Urinary bladder (tissue), 4 donors: ENCODE measurements around the gene TMEM163. TPM values are rescaled to one million over a fixed set of nuclear protein-coding genes. Genes with fewer than 3 reads are reported as not detected.
"Not testable (repeated sequence)": the region's sequence is repeated elsewhere in the genome, so short reads cannot be mapped to it uniquely, and the experiment has no call there.

ENCODE experiments used
- DNase-seq: peaks from one replicate; pipeline ENCODE4 v3.0.0-alpha.2; 2015; ENCODE audit errors: extremely low spot score
- H3K27ac ChIP-seq: one replicate; pipeline ENCODE4 v1.5.1; 2013; ENCODE audit warnings: low read depth, mild to moderate bottlenecking, moderate library complexity
- H3K36me3 ChIP-seq: one replicate; pipeline ENCODE4 v1.6.1; 2013; ENCODE audit warnings: mild to moderate bottlenecking, moderate library complexity; ENCODE audit not compliant: insufficient read depth
- H3K4me1 ChIP-seq: one replicate; pipeline ENCODE4 v1.6.1; 2013; ENCODE audit warnings: mild to moderate bottlenecking, moderate library complexity; ENCODE audit not compliant: insufficient read depth
- H3K4me3 ChIP-seq: one replicate; pipeline ENCODE4 v1.5.1; 2013; ENCODE audit warnings: low read depth, low read length
- WGBS: extraction: QIAGEN DNeasy Blood & Tissue Kit; methylation state at CpG from one replicate; pipeline ENCODE4 v1.1.7; 2013; 5-methylcytosine and 5-hydroxymethylcytosine counted together
- polyA plus RNA-seq: library from polyadenylated mRNA; stranded (reverse); fragments of 200-250 nt; gene quantifications from one replicate; pipeline ENCODE4 v1.2.3, GENCODE V29; 2013
- total RNA-seq: library from RNA; depleted of rRNA; stranded (reverse); fragments of >200 nt; gene quantifications from one replicate; pipeline ENCODE4 v1.2.3, GENCODE V29; 2014
- donor health status: healthy with polysubstance abuse.
- donor health status: healthy.

The TMEM163 gene
- total and polyA plus RNA-seq, 2 donors: 1.6 to 2.4 TPM

DNA sequence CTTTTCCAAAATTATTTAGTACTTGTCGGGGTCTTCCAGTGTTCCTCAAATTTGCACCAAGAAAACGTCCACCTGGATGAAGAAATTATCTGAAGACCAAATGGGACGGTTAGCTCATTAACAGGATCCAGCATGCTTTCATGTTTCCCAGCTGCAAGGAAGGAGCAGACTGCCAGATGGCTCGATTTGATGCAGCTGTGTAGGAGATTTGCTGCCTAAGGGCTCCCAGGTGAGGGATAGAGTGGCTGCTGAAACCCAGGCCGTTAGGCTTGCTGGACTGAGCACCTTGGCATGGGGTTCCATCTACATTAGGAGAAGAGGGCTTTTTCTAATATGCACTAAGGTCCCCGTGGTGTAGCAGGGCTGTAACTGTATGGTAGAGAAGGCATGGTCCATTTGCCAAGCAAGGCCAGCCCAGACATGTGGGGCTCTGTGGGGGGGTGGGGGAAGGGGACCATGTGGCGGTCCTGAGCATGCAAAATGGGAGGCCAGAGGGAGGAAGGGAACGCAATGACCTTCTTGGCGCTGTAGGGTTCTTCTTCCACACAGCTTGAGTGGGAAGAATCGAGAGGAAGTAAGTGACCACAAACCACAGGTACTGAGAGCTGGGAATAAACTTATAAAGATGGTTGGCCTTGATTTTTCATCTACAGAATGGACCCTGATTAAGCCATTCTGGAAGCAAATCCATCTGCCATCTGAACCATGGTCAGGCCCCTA, 144.0 kb downstream of the TMEM163 start:
- Histone ChIP-seq H3K4me3 (no peak overlapping the region), H3K36me3 (no peaks in the 10 kb centered on the region), H3K27ac (no peak overlapping the region), H3K4me1 (no peaks in the 10 kb centered on the region)
- no peak for DNase-seq
- WGBS: 69% methylated on average over 10 of the region's 10 CpGs

DNA sequence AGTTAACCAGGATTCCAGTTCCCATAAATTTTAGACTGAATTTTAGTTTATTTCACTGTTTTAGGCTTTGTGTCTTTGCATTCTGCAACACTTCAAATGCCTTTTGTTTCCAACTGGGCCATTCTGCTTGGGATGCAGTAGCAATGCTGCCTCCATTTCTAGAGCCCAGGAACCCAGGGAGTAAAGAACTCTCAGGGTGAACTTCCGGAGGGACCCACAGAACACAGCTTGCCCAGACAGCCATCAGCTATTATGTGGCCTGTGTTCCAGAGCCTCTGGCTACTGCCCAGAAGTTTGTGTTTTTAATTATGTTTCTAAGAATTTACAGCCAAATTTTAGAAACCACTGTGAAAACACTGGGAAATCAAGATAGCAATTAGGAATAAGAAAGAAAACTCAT, 145.1 kb downstream of the TMEM163 start:
- H3K4me1 ChIP-seq: no peaks in the 10 kb centered on the region
- no peak overlapping the region for H3K27ac ChIP-seq
- no peak overlapping the region for H3K4me3 ChIP-seq
- WGBS: 78% methylated on average over 1 of the region's 1 CpG
- DNase-seq: no peak
- no peaks in the 10 kb centered on the region for H3K36me3 ChIP-seq

DNA sequence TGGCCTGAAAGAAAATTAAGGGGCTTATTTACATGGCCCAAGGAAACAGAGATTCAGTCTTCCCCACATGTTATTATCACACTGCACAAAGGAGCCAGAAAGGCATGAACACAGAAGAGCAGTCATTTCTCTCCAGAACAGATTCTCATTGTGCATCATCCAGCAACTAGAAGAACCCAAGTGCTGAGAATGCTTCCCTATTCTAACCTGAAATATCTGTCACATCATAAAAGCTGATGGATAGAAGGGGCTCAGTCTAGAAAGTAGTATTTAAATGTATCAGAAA, 145.8 kb downstream of the TMEM163 start:
- H3K4me1 ChIP-seq: no peaks in the 10 kb centered on the region
- H3K4me3 ChIP-seq: no peak overlapping the region
- no peak for DNase-seq
- H3K36me3 ChIP-seq: no peaks in the 10 kb centered on the region
- H3K27ac ChIP-seq: no peak overlapping the region

DNA sequence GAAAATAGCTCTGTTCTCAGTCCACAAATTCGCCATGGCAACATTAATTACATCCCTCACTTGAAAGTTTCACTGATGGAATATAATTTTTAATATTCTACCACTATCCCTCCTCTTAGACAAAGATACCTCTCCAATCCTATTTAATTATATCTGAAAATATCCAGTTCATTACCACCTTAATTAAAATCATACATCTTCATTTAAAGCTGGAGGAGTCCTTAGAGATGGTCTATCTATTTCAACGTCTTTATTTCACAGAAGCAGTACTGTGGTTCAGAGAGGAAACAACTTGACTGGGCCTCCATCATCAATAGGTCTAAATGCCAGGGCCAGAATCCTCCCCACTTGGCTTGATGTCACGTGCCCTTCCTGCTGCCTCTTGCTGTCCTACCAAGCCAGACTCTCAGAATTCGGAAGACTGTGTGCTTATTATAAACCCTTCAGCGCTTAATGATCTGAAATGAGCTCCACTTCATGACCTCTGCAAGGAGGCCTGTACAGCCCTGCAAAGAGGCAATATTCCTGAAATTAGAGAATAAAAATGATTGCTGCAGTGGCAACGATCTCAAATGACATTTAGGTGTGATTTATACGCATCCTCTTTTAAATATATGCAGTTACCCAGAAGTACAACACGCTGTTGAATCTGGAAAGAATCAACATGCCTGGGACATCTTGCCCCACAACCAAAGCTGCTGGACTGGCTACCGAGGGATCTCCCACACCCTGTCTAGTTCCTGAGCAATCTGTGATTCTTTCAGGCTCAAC, 146.3 kb downstream of the TMEM163 start:
- Histone ChIP-seq H3K36me3 (no peaks in the 10 kb centered on the region), H3K4me3 (no peak overlapping the region), H3K4me1 (no peaks in the 10 kb centered on the region), H3K27ac (no peak overlapping the region)
- 64% methylated on average over 9 of the region's 9 CpGs for WGBS
- no peak for DNase-seq

DNA sequence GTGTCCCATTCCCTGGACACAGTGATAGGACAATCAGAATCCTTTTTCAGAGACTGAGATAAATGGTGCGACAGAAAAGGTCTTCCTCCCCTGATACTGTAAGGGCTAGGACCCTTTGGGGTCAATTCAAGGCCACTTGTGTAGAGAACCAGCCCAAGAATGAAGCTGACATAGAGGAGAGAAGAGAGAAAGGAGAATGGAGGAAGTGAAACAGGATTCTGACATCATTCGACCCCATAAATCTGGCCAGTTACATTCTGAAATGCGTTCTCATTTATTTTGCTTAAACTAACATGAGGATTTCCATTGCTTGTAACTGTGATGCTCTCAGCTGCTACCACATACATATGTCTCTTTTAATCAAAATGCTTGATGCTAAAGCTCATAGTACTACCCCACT, 148.1 kb downstream of the TMEM163 start:
- H3K4me3 ChIP-seq: no peak overlapping the region
- no peak for DNase-seq
- no peaks in the 10 kb centered on the region for H3K4me1 ChIP-seq
- no peak overlapping the region for H3K27ac ChIP-seq
- WGBS: 47% methylated on average over 3 of the region's 3 CpGs
- no peaks in the 10 kb centered on the region for H3K36me3 ChIP-seq

DNA sequence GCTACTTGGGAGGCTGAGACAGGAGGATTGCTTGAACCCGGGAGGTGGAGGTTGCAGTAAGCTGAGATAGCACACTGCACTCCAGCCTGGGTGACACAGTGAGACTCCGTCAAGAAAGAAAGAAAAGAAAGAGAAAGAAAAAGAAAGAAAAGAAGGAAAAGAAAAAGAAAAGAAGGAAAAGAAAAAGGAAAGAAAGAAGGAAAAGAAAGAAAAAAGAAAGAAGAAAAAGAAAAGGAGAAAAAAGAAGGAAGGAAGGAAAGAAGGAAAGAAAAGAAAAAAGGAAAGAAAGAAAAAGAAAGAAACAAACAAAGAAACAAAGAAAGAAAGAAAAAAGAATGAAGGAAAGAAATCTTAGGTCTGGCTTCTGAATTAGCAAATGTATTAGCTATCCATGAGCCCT, 150.4 kb downstream of the TMEM163 start:
- H3K4me3 ChIP-seq: no peak overlapping the region
- no peaks in the 10 kb centered on the region for H3K4me1 ChIP-seq
- no peaks in the 10 kb centered on the region for H3K36me3 ChIP-seq
- no peak overlapping the region for H3K27ac ChIP-seq
- DNase-seq: no peak
- WGBS: 95% methylated on average over 2 of the region's 2 CpGs

DNA sequence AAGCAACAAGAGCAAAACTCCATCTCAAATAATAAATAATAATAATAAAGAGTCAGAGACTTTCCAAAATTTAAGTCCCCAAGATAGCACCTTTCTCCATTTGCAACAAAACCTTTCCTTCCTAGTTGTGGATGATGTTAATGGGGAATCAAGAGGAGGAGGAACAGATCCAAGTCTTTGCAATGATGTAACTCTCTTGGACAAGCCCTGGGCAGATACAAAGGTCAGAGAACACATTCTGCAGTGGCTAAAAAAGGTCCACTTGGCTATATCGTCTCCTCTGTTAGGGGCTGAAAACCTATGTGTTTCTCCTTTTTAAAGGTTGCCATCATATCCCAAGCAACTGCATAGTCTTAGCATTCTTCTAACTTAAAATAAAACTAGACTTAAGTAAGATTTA, 151.1 kb downstream of the TMEM163 start:
- WGBS: 96% methylated on average over 1 of the region's 1 CpG
- Histone ChIP-seq H3K4me3 (no peak overlapping the region), H3K4me1 (no peaks in the 10 kb centered on the region), H3K36me3 (no peaks in the 10 kb centered on the region), H3K27ac (no peak overlapping the region)
- DNase-seq: no peak

DNA sequence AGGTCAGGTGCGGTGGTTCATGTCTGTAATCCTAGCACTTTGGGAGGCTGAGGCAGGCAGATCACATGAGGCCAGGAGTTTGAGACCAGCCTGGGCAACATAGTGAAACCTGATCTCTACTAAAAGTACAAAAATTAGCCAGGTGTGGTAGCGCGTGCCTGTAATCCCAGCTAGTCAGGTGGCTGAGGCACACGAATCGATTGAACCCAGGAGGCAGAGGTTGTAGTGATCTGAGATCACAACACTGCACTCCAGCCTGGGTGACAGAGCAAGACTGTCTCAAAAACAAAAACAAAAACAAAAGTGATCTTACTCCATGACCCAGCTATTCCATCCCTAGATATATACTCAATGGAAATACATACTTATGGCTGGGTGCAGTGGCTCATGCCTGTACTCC, 153.8 kb downstream of the TMEM163 start:
- not testable (repeated sequence) for H3K36me3 ChIP-seq, H3K4me3 ChIP-seq, H3K27ac ChIP-seq, H3K4me1 ChIP-seq, DNase-seq
- WGBS: 76% methylated on average over 5 of the region's 5 CpGs

DNA sequence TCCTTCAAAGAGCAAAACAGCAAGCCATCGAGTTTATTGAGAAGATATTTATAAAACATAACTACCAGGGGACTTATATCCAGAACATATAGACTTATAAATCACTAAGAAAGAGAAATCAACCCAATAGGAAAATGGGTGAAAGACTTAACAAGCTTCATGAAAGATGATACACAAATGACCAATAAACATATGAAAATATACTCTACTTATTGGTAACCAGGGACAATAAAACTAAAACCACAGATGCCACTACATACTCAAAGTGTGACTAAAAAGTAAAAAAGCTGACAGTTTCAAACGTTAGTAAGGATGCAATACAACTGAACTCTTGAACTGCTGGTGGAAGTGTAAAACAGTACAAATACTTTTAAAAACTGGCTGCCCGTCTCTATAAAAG, 154.3 kb downstream of the TMEM163 start:
- no peak for DNase-seq
- H3K36me3 ChIP-seq: no peaks in the 10 kb centered on the region
- H3K4me3 ChIP-seq: no peak overlapping the region
- H3K27ac ChIP-seq: no peak overlapping the region
- WGBS: 43% methylated on average over 3 of the region's 3 CpGs
- H3K4me1 ChIP-seq: no peaks in the 10 kb centered on the region

DNA sequence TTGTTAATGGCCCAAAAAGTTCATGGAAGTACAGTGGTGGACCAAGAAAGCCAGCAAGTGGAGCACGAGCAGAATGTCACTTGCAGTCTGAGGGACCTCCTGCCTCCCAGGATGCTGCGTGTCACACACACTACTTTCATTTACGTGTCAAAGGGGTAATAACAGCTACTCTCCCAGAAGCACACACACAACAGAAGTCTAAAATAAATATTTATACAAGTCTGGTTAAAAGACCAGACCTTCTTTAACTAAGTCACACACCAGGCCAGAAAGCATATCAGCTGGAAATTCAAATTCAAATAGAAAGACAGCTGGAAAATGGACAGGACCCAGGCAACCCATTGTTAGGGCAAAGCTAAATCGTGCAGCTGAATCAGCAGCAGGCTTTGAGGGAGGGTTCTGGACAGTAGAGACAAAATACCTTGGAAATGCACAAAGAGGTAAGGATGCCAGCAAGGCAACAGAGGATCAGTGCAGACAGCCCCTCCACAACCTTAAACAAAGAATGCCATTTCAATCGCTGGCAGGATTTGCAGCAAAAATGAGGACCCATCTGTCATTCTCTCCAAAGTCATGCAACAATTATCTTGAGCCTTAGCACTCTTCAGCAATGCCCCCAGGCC, 160.5 kb downstream of the TMEM163 start:
- no peak overlapping the region for H3K27ac ChIP-seq
- WGBS: 42% methylated on average over 5 of the region's 5 CpGs
- H3K36me3 ChIP-seq: no peaks in the 10 kb centered on the region
- H3K4me1 ChIP-seq: no peaks in the 10 kb centered on the region
- DNase-seq: no peak
- no peak overlapping the region for H3K4me3 ChIP-seq

DNA sequence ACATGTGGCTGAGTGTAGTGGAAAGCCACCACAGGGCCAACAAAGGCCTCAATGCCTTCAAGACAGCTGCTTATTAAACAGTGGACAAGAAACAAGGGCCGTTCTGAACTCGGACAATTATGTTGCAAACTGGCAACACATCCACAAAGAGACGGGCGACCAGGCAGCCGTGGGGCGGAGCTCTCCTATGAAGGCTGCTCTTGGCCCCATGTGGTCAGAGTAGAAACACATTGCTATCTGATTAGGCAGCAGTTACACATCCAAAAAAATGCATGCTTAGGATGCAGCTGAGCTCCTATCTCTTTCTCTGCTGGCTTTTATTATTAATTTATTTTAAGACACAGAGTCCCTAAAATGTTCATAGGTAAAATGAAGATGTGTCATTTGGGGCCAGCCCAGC, 163.4 kb downstream of the TMEM163 start:
- Histone ChIP-seq H3K27ac (no peak overlapping the region), H3K36me3 (no peaks in the 10 kb centered on the region), H3K4me1 (no peaks in the 10 kb centered on the region), H3K4me3 (no peak overlapping the region)
- no peak for DNase-seq
- WGBS: 86% methylated on average over 6 of the region's 6 CpGs

DNA sequence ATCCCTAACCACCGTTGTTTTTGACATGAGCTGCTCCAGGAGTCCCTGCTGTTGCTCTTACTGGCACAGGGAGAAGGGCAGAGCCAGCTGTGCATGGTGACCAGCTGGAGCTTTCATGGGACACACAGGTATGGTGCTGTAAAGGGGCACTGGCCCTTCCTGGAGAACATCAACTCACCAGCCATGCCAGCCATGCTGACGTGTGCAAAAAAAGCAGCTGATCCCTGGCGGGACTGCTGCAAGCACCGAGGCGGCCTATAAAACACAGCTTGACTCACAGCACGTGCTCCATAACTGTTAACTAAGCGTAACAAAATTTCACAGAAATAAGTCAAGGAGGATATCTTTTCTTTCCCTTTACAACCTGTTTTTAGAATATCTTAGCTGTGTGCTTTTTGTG, 165.1 kb downstream of the TMEM163 start:
- no peaks in the 10 kb centered on the region for H3K36me3 ChIP-seq
- WGBS: 80% methylated on average over 7 of the region's 7 CpGs
- no peak for DNase-seq
- no peaks in the 10 kb centered on the region for H3K4me1 ChIP-seq
- H3K4me3 ChIP-seq: no peak overlapping the region
- no peak overlapping the region for H3K27ac ChIP-seq

DNA sequence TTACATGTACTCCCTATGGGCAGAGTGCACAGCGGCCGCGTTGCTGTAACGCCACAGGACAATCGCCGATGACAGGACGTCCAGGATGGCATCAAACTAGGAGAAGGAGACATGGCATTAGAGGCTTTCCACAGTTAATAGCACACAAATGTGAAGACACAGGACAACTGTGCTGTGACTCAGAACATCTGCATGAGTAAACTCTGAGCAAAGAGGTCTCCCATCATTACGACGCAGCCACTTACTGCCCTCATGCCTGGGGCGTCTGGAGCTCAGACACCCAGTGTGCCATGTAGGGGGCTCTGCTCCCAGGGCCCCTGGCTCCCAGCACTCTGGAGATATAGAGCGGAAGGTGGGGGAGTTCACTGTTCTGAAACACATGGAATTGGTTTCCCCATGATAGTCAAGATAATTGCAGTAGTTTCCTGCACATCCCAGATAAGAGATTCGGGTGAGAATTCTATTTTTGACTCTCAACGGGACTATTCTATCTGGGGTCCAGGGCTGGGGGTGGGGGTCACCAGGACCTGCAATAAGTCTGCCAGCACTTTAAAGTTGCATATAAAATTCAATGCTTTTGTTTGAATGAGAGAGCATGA, 168.1 kb downstream of the TMEM163 start:
- no peak for DNase-seq
- Histone ChIP-seq H3K36me3 (no peaks in the 10 kb centered on the region), H3K27ac (no peak overlapping the region), H3K4me3 (no peak overlapping the region), H3K4me1 (no peaks in the 10 kb centered on the region)
- WGBS: 76% methylated on average over 13 of the region's 13 CpGs

DNA sequence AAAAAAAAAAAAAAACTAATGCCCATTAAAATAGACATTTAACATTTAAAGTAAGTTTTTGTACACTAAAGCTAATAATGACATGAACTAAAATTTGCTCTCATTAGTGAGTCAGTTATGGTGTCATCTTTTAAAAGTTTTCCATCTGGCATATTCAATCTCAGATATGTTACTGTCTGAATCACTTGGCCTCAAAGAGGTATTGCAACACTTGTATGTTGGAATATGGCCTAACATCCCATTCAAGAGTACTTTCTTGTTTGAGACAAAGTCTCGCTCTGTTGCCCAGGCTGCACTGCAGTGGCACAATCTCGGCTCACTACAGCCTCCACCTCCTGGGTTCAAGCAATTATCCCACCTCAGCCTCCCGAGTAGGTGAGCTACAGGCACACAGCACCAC, 169.7 kb downstream of the TMEM163 start:
- no peaks in the 10 kb centered on the region for H3K36me3 ChIP-seq
- no peak for DNase-seq
- H3K4me3 ChIP-seq: no peak overlapping the region
- no peak overlapping the region for H3K27ac ChIP-seq
- no peaks in the 10 kb centered on the region for H3K4me1 ChIP-seq
- WGBS: 73% methylated on average over 3 of the region's 3 CpGs
